Fibroblast of pulmonary artery (primary cell): Measurements from ENCODE around the gene LRRC26.

Experiments
- DNase-seq: peaks from one replicate; pipeline ENCODE4 v3.0.0-alpha.2; 2010; ENCODE audit warnings: low read depth
- H3K4me3 ChIP-seq: replicated peaks from 2 replicates; pipeline ENCODE4 v1.5.1; 2011; ENCODE audit warnings: low read depth, mild to moderate bottlenecking, control low read depth, low read length, moderate library complexity
- CTCF ChIP-seq: IDR thresholded peaks from 2 replicates; pipeline ENCODE4 v1.5.1; 2011; ENCODE audit warnings: mild to moderate bottlenecking, control low read depth, low read length, inconsistent platforms; ENCODE audit errors: missing control alignments

Gene LRRC26

GRCh38 chr9:137170486-137171148 is 766 bp upstream of the LRRC26 start:
- H3K4me3 ChIP-seq, result no peak overlapping the region
- no peak for DNase-seq
- TF ChIP-seq CTCF, result no peak

GRCh38 chr9:137168904-137169856 is 671 bp downstream of the LRRC26 start:
- TF ChIP-seq CTCF, result no peak
- DNase-seq, result no peak
- no peak overlapping the region for H3K4me3 ChIP-seq

GRCh38 chr9:137168573-137168903 is 1.3 kb downstream of the LRRC26 start:
- no peak overlapping the region for H3K4me3 ChIP-seq
- TF ChIP-seq CTCF, result no peak

GRCh38 chr9:137167747-137168572 is 1.9 kb downstream of the LRRC26 start:
- no peak for TF ChIP-seq CTCF
- no peak for DNase-seq
- no peak overlapping the region for H3K4me3 ChIP-seq

More at GRCh38 chr9:137168573-137168903, 1.3 kb downstream of the LRRC26 start:
- DNase-seq, result no peak

GRCh38 chr9:137167277-137167746 is 2.5 kb downstream of the LRRC26 start:
- TF ChIP-seq CTCF, result no peak
- DNase-seq, result no peak
- no peak overlapping the region for H3K4me3 ChIP-seq

- TF ChIP-seq CTCF, result no peak
- H3K4me3 ChIP-seq, result no peak overlapping the region
Observed at GRCh38 chr9:137166380-137167229, 3.2 kb downstream of the LRRC26 start.

More at GRCh38 chr9:137166380-137167229, 3.2 kb downstream of the LRRC26 start:
- no peak for DNase-seq
